ENCODE data around the gene ZFP82. TPM values are rescaled to one million over a fixed set of nuclear protein-coding genes. Genes with fewer than 3 reads are reported as not detected.

The ZFP82 gene
- total and polyA plus RNA-seq, 2 experiments from 2014 or later = 16.8 to 21.2 TPM

DNA sequence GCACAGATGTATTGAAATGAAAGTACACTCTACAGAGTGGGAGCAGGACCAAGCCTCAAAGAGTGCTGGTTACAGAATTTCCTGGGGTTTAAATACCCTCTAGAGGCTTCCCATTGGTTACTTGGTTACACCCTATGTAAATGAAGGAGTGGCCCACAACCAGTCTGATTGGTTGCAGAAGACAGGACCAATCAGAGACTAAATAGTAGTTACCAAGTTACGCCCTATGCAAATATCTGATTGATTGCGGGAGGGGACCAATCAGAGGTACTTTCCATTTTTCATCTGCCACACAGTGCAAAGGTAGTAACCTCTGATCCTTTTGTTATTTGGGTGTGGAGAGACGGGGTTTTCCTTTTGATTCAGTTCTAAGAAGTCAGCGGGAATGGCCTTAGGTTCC is 5.5 kb upstream of the ZFP82 start:
- Histone ChIP-seq H3K36me3 (ENCODE audit: insufficient read depth) (no peaks in the 10 kb centered on the region), H3K27me3 (ENCODE audit: insufficient read depth) (peaks cover 46% of the 10 kb centered on the region), H3K4me2 (no peak overlapping the region), H3K27ac (ENCODE audit: low read depth) (no peak overlapping the region), H3K79me2 (replicated peaks; ENCODE audit: insufficient read depth) (no peaks in the 10 kb centered on the region), H3K9me2 (ENCODE audit: insufficient read depth) (peaks cover 3% of the 10 kb centered on the region; the same call in 1 of the 2 replicates), H3F3A (replicated peaks; ENCODE audit: low read depth) (no peaks in the 10 kb centered on the region; the same call in 1 of the 2 replicates), H4K20me1 (replicated peaks; ENCODE audit: insufficient read depth) (no peaks in the 10 kb centered on the region), H3K4me1 (ENCODE audit: insufficient read depth) (0 out of 2 replicates have a peak, but pooled peaks cover under 1% of the 10 kb centered on the region), H3K4me3 (no peak overlapping the region), H2AFZ (no peak overlapping the region)
- no peak overlapping the region for H3K27ac Mint-ChIP-seq
- 0 out of 3 replicates have a peak, but pooled peaks cover 1% of the 10 kb centered on the region for H3K9me3 Mint-ChIP-seq
- peak; percentile 54 for DNase-seq (ENCODE audit: low spot score)
- TF ChIP-seq JUNB (IDR thresholded peaks at IDR 0.05; ENCODE audit: unreplicated experiment) = no peak
- TF ChIP-seq, protein P1, sequence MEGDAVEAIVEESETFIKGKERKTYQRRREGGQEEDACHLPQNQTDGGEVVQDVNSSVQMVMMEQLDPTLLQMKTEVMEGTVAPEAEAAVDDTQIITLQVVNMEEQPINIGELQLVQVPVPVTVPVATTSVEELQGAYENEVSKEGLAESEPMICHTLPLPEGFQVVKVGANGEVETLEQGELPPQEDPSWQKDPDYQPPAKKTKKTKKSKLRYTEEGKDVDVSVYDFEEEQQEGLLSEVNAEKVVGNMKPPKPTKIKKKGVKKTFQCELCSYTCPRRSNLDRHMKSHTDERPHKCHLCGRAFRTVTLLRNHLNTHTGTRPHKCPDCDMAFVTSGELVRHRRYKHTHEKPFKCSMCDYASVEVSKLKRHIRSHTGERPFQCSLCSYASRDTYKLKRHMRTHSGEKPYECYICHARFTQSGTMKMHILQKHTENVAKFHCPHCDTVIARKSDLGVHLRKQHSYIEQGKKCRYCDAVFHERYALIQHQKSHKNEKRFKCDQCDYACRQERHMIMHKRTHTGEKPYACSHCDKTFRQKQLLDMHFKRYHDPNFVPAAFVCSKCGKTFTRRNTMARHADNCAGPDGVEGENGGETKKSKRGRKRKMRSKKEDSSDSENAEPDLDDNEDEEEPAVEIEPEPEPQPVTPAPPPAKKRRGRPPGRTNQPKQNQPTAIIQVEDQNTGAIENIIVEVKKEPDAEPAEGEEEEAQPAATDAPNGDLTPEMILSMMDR (conservative IDR thresholded peaks at IDR 0.05; ENCODE audit: low read depth in 2 of 2) = no peak
- TF ChIP-seq POLR2AphosphoS5 (IDR thresholded peaks at IDR 0.05; ENCODE audit: low read depth) = no peak
- TF ChIP-seq, protein P2, sequence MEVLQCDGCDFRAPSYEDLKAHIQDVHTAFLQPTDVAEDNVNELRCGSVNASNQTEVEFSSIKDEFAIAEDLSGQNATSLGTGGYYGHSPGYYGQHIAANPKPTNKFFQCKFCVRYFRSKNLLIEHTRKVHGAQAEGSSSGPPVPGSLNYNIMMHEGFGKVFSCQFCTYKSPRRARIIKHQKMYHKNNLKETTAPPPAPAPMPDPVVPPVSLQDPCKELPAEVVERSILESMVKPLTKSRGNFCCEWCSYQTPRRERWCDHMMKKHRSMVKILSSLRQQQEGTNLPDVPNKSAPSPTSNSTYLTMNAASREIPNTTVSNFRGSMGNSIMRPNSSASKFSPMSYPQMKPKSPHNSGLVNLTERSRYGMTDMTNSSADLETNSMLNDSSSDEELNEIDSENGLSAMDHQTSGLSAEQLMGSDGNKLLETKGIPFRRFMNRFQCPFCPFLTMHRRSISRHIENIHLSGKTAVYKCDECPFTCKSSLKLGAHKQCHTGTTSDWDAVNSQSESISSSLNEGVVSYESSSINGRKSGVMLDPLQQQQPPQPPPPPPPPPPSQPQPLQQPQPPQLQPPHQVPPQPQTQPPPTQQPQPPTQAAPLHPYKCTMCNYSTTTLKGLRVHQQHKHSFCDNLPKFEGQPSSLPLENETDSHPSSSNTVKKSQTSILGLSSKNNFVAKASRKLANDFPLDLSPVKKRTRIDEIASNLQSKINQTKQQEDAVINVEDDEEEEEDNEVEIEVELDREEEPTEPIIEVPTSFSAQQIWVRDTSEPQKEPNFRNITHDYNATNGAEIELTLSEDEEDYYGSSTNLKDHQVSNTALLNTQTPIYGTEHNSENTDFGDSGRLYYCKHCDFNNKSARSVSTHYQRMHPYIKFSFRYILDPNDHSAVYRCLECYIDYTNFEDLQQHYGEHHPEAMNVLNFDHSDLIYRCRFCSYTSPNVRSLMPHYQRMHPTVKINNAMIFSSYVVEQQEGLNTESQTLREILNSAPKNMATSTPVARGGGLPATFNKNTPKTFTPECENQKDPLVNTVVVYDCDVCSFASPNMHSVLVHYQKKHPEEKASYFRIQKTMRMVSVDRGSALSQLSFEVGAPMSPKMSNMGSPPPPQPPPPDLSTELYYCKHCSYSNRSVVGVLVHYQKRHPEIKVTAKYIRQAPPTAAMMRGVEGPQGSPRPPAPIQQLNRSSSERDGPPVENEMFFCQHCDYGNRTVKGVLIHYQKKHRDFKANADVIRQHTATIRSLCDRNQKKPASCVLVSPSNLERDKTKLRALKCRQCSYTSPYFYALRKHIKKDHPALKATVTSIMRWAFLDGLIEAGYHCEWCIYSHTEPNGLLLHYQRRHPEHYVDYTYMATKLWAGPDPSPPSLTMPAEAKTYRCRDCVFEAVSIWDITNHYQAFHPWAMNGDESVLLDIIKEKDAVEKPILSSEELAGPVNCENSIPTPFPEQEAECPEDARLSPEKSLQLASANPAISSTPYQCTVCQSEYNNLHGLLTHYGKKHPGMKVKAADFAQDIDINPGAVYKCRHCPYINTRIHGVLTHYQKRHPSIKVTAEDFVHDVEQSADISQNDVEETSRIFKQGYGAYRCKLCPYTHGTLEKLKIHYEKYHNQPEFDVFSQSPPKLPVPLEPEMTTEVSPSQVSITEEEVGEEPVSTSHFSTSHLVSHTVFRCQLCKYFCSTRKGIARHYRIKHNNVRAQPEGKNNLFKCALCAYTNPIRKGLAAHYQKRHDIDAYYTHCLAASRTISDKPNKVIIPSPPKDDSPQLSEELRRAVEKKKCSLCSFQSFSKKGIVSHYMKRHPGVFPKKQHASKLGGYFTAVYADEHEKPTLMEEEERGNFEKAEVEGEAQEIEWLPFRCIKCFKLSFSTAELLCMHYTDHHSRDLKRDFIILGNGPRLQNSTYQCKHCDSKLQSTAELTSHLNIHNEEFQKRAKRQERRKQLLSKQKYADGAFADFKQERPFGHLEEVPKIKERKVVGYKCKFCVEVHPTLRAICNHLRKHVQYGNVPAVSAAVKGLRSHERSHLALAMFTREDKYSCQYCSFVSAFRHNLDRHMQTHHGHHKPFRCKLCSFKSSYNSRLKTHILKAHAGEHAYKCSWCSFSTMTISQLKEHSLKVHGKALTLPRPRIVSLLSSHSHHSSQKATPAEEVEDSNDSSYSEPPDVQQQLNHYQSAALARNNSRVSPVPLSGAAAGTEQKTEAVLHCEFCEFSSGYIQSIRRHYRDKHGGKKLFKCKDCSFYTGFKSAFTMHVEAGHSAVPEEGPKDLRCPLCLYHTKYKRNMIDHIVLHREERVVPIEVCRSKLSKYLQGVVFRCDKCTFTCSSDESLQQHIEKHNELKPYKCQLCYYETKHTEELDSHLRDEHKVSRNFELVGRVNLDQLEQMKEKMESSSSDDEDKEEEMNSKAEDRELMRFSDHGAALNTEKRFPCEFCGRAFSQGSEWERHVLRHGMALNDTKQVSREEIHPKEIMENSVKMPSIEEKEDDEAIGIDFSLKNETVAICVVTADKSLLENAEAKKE (CRISPR knock-in tag; IDR thresholded peaks at IDR 0.05) = no peak
- TF ChIP-seq STAT1 (IDR thresholded peaks at IDR 0.05; ENCODE audit: unreplicated experiment) = no peak
- no peak for TF ChIP-seq ZNF114 (CRISPR knock-in tag; IDR thresholded peaks at IDR 0.05)
- TF ChIP-seq CREB1 (CRISPR knock-in tag; IDR thresholded peaks at IDR 0.05; ENCODE audit: low read depth) = no peak
- no peak for TF ChIP-seq ZNF331 (CRISPR knock-in tag; IDR thresholded peaks at IDR 0.05; ENCODE audit: low read depth)
- TF ChIP-seq NANOG (IDR thresholded peaks at IDR 0.05; ENCODE audit: borderline replicate concordance) = no peak
- no peak for TF ChIP-seq EZH2phosphoT487 (IDR thresholded peaks at IDR 0.05; ENCODE audit: unreplicated experiment)
- no peak for TF ChIP-seq EZH2 (IDR thresholded peaks at IDR 0.05; ENCODE audit: low read depth, unreplicated experiment)
- TF ChIP-seq, protein P3, sequence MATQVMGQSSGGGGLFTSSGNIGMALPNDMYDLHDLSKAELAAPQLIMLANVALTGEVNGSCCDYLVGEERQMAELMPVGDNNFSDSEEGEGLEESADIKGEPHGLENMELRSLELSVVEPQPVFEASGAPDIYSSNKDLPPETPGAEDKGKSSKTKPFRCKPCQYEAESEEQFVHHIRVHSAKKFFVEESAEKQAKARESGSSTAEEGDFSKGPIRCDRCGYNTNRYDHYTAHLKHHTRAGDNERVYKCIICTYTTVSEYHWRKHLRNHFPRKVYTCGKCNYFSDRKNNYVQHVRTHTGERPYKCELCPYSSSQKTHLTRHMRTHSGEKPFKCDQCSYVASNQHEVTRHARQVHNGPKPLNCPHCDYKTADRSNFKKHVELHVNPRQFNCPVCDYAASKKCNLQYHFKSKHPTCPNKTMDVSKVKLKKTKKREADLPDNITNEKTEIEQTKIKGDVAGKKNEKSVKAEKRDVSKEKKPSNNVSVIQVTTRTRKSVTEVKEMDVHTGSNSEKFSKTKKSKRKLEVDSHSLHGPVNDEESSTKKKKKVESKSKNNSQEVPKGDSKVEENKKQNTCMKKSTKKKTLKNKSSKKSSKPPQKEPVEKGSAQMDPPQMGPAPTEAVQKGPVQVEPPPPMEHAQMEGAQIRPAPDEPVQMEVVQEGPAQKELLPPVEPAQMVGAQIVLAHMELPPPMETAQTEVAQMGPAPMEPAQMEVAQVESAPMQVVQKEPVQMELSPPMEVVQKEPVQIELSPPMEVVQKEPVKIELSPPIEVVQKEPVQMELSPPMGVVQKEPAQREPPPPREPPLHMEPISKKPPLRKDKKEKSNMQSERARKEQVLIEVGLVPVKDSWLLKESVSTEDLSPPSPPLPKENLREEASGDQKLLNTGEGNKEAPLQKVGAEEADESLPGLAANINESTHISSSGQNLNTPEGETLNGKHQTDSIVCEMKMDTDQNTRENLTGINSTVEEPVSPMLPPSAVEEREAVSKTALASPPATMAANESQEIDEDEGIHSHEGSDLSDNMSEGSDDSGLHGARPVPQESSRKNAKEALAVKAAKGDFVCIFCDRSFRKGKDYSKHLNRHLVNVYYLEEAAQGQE (IDR thresholded peaks at IDR 0.05; ENCODE audit: unreplicated experiment) = no peak
- TF ChIP-seq, protein P4, sequence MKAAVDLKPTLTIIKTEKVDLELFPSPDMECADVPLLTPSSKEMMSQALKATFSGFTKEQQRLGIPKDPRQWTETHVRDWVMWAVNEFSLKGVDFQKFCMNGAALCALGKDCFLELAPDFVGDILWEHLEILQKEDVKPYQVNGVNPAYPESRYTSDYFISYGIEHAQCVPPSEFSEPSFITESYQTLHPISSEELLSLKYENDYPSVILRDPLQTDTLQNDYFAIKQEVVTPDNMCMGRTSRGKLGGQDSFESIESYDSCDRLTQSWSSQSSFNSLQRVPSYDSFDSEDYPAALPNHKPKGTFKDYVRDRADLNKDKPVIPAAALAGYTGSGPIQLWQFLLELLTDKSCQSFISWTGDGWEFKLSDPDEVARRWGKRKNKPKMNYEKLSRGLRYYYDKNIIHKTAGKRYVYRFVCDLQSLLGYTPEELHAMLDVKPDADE (IDR thresholded peaks at IDR 0.05) = no peak
- no peaks in the 10 kb centered on the region; the same call in 2 of the 3 replicates for H3K36me3 Mint-ChIP-seq (ENCODE audit: low read depth)
- H3K4me1 Mint-ChIP-seq = peaks cover 7% of the 10 kb centered on the region; the same call in 2 of the 3 replicates
- H3K27me3 Mint-ChIP-seq (ENCODE audit: insufficient read depth, low read depth, poor library complexity) = peaks cover 32% of the 10 kb centered on the region
- ATAC-seq = no peak
- H3K4me3 Mint-ChIP-seq = no peak overlapping the region

Measured in GM23338 (cell line).